Kasumi-1 (cell line): ENCODE measurements around the gene ZNF41.
"Not testable (repeated sequence)": the region's sequence is repeated elsewhere in the genome, so short reads cannot be mapped to it uniquely, and the experiment has no call there.

Experiments used
- DNase-seq, 2 experiments: peaks; one replicate each; lab custom pipeline; 2025; lab: John Stamatoyannopoulos, UW

Gene ZNF41

DNA sequence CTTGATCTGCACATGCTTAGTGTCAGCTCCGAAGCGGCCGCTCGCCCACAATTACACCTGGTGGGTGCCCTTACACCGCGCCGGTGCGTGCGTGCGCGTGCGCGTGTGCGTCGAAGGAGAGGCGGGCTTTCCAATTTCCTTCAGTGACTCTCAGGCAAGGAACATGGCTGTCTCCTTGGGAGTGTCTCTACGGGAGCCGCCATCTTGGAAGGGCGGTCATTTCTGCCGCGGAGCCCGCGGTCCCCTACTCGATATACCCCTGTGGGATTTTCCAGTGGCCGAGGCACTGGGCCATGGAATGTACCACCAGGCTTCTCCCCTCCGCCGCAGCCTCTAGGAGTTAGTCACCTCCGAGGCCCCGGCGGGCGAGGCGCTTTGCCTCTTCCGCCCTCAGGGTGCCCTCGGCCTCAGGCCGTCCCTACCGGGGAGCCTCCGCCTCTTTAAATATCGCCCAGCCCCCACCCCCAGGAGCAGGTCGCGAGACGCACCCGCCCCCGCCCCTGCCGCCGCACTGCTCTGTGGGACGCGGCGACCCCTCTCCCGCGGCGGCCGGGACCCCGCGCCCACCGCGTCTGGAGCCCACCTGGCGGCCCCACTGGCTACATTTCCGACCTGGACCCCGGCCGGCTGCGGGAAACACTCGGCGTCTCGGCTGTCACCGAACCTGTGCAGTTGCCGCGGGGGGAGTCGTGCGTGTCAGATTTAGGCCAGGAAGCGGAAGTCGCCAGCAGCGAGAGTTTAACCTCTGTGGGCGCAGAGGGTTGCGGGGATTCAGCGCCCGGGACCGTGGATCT lies at the start of gene ZNF41:
TSS of gene ZNF41 (minus strand) at position 711 of the 794 bp plus-strand sequence. CDS start 15,741 bp downstream, outside the sequence.
- peak; percentile 56 to 60 for DNase-seq

DNA sequence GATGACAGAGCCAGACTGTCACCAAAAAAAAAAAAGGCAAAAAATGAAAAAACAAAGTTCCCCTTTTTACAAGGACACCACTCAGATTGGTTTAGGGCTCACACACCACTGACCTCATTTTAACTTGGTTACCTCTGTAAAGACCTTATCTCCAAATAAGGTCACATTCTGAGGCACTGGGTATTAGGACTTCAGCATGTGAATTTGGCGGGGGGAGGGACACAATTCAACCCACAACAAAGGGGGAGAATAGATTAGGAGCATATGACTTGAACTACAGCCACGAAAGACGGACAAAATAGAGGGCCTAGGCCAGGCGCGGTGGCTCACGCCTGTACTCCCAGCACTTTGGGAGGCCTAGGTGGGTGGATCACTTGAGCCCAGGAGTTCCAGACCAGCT lies 47.0 kb upstream of the ZNF41 start:
- DNase-seq = peak in 1 of 2 experiments; percentile 6

DNA sequence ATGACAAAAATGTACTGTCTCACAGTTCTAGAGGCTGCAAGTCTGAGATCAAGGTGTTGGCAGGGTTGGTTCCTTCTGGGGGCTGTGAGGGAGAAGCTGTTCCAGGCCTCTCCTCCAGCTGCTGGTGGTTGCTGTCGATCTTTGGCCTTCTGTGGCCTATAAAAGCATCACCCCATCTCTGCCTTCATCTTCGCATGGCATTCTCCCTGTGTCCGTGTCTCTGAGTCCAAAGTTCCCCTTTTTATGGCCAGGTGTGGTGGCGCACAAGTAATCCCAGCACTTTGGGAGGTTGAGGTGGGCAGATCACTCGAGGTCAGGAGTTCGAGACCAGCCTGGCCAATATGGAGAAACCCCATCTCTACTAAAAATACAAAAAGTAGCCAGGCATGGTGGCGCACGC lies 46.5 kb upstream of the ZNF41 start:
- DNase-seq = no peak

GRCh38 chrX:47523713-47524166 lies 40.7 kb upstream of the ZNF41 start:
- no peak for DNase-seq

GRCh38 chrX:47523297-47523696 lies 40.3 kb upstream of the ZNF41 start:
- peak; percentile 54 to 60 for DNase-seq

GRCh38 chrX:47518144-47518543 lies 35.1 kb upstream of the ZNF41 start:
- DNase-seq = no peak

- DNase-seq = no peak
These were observed 33.1 kb upstream of the ZNF41 start for GRCh38 chrX:47515941-47516665.

DNA sequence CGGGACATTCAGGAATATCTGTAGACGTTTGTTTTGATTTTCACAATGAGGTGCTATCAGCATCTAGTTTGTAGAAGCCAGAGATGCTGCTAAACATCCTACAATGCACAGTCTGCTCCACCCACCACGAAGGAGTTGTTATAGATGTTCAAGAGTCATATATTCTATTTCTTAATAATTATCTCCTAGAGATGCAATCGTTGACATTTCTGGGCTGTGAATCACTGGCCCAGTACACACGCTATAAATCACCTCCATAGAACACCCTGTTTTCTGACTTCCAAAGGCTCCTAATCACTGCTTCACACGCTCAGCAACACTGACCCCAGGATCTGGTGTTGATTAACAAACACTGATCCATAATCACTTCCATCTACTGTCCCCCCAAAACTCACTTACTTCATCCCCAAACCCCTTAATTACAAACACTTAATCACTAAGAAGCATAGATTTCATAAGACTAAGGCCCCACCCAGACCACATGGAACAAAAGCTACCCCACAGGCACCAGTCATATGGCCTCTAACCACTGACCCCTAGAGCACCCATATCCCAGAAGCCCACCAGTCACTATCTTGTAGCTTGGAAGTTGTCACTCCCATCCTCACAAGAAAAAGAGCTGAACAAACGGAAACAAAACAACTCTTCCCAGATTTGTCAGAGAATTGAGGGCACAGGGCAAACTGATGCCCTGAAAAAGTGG lies 31.7 kb upstream of the ZNF41 start:
- no peak for DNase-seq

DNA sequence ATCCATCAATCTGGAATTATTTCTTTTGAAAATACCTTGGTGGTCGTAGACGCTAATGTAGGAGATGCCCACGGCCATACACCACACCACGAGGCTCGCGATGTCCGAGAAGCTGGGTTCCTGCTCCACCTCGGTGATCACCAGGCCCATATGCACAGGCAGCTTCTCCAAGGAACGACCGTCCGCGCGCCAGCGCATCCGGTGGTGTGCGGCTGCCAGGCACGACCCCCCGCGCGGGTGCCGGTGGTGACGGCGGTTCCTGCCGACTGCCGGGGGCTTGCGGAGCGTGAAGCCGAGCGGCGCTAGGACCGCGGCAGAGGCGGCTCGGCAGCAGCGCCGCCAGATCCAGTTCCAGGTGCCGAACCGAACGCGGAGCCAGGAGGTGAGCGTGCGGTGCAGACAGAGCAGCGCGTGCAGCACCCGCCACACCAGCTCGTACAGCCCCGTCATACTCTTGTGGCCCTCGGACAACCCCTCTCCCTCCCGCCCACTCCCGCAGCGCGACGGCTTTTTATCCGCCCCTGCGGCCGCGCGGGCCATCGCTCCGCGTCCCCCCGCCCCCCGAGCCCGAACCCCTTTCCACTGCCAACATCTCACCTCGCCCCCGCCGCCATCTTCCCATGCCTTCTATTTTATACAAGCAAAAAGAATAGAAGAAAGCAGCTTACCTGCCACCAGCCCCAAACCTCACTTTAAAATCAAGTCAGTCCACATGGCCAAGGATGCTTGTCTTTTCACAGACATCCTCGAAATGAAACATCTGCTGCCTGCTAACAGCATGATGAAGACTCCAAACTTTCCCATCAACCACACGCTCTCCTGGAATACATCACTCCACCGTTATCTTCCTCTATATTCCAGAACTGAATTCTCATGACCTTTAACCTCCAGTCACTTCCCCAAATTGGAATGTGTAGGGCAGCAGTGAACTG lies 30.3 kb upstream of the ZNF41 start:
- DNase-seq = not testable (repeated sequence)

DNA sequence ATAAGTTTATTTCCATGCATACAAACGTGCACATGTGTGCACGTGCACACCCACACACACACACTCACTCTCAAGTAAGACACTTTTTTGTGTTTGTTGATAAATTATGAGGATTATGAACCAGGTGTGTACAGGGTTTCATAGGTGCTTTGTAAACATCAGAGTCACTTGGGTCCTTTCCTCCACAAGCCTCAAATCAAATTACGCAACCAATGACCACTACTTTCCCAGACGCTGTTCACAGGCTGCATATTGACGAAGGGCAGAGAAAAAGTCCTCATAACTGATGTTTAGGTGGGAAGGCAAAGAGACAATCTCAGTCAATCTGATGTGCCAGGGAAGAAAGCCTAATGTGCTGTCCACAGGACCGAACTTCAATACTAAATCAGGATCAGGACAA lies 29.4 kb upstream of the ZNF41 start:
- not testable (repeated sequence) for DNase-seq

GRCh38 chrX:47507153-47507867 lies 24.3 kb upstream of the ZNF41 start:
- no peak for DNase-seq

DNA sequence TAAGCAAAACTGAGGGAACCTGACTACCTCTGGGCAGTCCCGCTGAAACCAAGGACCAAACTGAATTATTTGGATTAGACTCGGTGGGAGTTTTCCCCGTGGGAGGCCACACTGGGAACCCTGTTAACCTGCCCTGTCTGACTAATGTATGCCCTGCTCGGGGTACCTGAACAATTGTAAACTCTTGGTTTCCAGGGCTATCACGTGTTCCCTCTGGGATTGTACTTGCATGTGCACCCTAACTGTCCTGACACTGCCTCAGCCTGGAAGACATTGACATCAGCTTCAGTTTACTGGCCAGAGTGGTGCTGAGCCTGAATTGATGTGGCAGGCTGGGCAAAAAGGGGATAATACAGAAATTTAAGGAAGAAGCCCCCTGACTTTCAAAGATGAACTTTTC lies 20.1 kb upstream of the ZNF41 start:
- no peak for DNase-seq

DNA sequence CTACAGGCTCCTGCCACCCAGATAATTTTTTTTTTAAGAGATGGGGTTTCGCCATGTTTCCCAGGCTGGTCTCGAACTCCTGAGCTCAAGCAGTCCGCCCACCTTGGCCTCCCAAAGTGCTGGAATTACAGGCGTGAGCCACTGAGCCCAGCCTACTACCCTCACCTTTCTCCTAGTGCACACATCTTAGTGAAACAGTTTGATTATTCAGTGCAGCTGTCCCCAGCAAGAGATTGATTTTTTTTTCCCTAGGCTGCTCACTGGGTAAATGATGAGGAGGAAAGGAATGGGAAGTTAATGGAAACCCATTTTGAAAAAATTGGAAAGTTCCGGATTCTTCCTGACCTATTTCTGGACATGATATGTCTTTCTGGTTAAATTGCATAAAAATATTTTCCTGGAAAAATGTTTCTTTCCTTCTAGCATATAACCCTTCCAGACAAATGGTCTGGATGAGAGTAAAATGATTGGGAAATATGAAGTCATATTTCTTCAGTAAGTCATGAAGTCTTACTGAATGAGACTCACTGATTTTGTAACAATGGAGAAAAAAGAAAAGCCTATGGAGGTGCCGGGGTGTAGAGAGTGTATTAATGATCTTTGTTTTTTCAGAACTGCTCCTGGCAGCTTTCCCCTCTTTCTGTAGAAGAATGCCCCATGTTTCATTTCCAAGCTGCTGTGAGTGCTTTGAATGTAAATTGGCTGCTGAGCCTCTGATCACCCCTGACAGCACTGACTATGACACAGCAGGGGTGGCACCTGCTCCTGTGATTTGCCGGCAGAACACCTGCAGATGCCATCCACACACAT lies 19.5 kb upstream of the ZNF41 start:
- no peak for DNase-seq

- DNase-seq = no peak
These were observed 18.4 kb upstream of the ZNF41 start for GRCh38 chrX:47501226-47502074.

DNA sequence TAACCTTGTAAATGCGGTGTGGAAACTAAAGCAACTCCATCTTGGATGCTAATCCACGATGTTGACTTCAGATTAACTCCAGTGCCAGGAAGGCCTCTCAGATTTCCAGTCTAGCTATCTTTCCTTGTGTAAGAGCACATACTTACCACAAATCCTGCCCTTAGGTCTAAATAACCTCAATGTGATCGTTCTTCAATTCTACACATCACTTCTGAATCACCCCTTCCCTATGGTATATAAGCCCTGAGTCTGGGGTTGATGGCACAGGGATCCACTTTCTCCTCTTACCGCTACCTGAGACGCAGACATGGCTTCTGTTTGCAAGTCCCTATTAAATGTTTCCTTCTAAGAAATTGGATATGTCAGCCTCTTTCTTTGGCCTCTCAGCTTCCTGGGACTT lies 17.5 kb upstream of the ZNF41 start:
- no peak for DNase-seq

- no peak for DNase-seq
These were observed 16.3 kb upstream of the ZNF41 start for GRCh38 chrX:47499293-47499692.

DNA sequence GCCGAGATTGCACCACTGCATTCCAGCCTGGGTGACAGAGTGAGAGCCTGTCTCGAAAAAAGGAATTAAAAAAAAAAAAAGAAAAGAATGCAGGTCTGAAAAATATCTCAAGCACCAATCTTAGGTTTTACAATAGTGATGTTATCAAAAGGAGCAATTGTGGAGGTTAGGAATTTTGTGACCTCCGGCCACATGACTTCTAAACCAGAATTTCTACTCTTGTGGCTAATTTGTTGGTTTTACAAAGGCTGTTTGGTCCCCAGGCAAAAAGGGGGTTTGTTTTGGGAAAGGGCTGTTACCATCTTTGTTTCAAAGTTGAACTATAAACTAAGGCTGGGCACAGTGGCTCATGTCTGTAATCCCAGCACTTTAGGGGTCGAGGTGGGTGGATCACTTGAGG lies 15.4 kb upstream of the ZNF41 start:
- no peak for DNase-seq

GRCh38 chrX:47497271-47497888 lies 14.4 kb upstream of the ZNF41 start:
- peak; percentile 7 to 28 for DNase-seq

DNA sequence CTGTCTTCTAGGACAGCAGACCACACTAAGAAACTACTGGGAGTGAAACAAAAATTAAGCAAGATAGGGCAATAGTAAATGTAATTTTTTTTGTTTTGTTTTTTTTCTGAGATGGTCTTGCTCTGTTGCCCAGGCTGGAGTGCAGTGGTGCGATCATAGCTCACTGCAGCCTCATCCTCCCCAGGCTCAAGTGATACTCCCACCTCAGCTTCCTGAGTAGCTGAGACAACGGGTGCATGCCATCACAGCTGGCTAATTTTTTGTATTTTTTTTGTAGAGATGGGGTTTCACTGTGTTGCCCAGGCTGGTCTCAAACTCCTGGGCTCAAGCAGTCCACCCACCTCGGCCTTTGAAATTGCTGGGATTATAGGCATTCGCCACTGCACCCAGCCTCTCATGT lies 9.1 kb upstream of the ZNF41 start:
- DNase-seq = not testable (repeated sequence)
